Liver (tissue), 9 donors: ENCODE results near the gene ZNF793. TPM values are rescaled to one million over a fixed set of nuclear protein-coding genes. Genes with fewer than 3 reads are reported as not detected.

Experiments
- DNase-seq: peaks from one replicate; pipeline ENCODE4 v3.0.0-alpha.2; 2017; ENCODE audit warnings: low spot score
- H3K27ac ChIP-seq, 2 donors: one replicate each; pipeline ENCODE4 v1.7.0; 2013; ENCODE audit warnings: inconsistent platforms in 2 of 2, low read length in 2 of 2, control low read depth in 1 of 2, low read depth in 1 of 2, mild to moderate bottlenecking in 1 of 2
- H3K27me3 ChIP-seq, 4 donors: one replicate each; pipeline versions ENCODE4 v1.6.1 to v1.7.0; 2013; ENCODE audit warnings: low read length in 3 of 4, inconsistent platforms in 1 of 4, mild to moderate bottlenecking in 1 of 4, moderate library complexity in 1 of 4; ENCODE audit not compliant: control insufficient read depth in 4 of 4, insufficient read depth in 4 of 4
- H3K36me3 ChIP-seq, 4 donors: one replicate each; pipeline versions ENCODE4 v1.6.1 to v1.7.0; 2013; ENCODE audit warnings: low read length in 3 of 4, mild to moderate bottlenecking in 3 of 4, low read depth in 1 of 4, moderate library complexity in 1 of 4; ENCODE audit not compliant: control insufficient read depth in 4 of 4, insufficient read depth in 3 of 4
- H3K4me1 ChIP-seq, 4 donors: one replicate each; pipeline versions ENCODE4 v1.6.1 to v1.7.0; 2013; ENCODE audit warnings: low read length in 3 of 4, mild to moderate bottlenecking in 3 of 4, moderate library complexity in 1 of 4; ENCODE audit not compliant: control insufficient read depth in 4 of 4, insufficient read depth in 4 of 4
- H3K4me3 ChIP-seq, 3 donors: one replicate each; pipeline versions ENCODE4 v1.6.1 to v1.7.0; 2013; ENCODE audit warnings: low read length in 3 of 3, control low read depth in 1 of 3, low read depth in 1 of 3, mild to moderate bottlenecking in 1 of 3
- H3K9ac ChIP-seq, 2 donors: one replicate each; pipeline ENCODE4 v1.7.0; 2013; ENCODE audit warnings: low read length in 2 of 2, mild to moderate bottlenecking in 2 of 2, moderate library complexity in 2 of 2, control low read depth in 1 of 2, low read depth in 1 of 2
- H3K9me3 ChIP-seq, 4 donors: one replicate each; pipeline versions ENCODE4 v1.6.1 to v1.7.0; 2013; ENCODE audit warnings: low read length in 3 of 4; ENCODE audit not compliant: control insufficient read depth in 4 of 4
- ATF3 ChIP-seq: IDR thresholded peaks from 2 replicates; pipeline ENCODE4 v1.6.1; 2016; ENCODE audit warnings: antibody characterized with exemption
- CTCF ChIP-seq: fragments of 150-350 bp; IDR thresholded peaks from 2 replicates; pipeline ENCODE4 v1.5.1; 2017; ENCODE audit warnings: improper control_type of control experiment, low read depth, low read length; ENCODE audit not compliant: missing input control
- EGR1 ChIP-seq, 2 donors: IDR thresholded peaks; 2 replicates each; pipeline ENCODE4 v1.6.1; 2016 to 2018; ENCODE audit warnings: antibody characterized with exemption in 2 of 2, low read depth in 2 of 2
- FOXA1 ChIP-seq: IDR thresholded peaks from 2 replicates; pipeline ENCODE4 v1.6.1; 2016; ENCODE audit warnings: antibody characterized with exemption
- FOXA2 ChIP-seq: IDR thresholded peaks from 2 replicates; pipeline ENCODE4 v1.6.1; 2016; ENCODE audit warnings: antibody characterized with exemption
- GABPA ChIP-seq, 2 donors: IDR thresholded peaks in 1 of 2; conservative IDR thresholded peaks in 1 of 2; 2 replicates each; pipeline ENCODE4 v1.6.1; 2016; ENCODE audit warnings: antibody characterized with exemption in 2 of 2, mild to moderate bottlenecking in 1 of 2, moderate library complexity in 1 of 2
- HNF4A ChIP-seq, 2 donors: conservative IDR thresholded peaks; 2 replicates each; pipeline ENCODE4 v1.6.1; 2016; ENCODE audit warnings: antibody characterized with exemption in 2 of 2, mild to moderate bottlenecking in 2 of 2
- HNF4G ChIP-seq: IDR thresholded peaks from 2 replicates; pipeline ENCODE4 v1.6.1; 2016; ENCODE audit warnings: antibody characterized with exemption
- JUND ChIP-seq, 2 donors: IDR thresholded peaks; 2 replicates each; pipeline ENCODE4 v1.6.1; 2016; ENCODE audit warnings: antibody characterized with exemption in 2 of 2
- MAX ChIP-seq: IDR thresholded peaks from 2 replicates; pipeline ENCODE4 v1.6.1; 2016; ENCODE audit warnings: antibody characterized with exemption
- NR2F2 ChIP-seq: IDR thresholded peaks from 2 replicates; pipeline ENCODE4 v1.6.1; 2016; ENCODE audit warnings: antibody characterized with exemption
- RAD21 ChIP-seq, 2 donors: IDR thresholded peaks; 2 replicates each; pipeline ENCODE4 v1.6.1; 2016; ENCODE audit warnings: antibody characterized with exemption in 2 of 2, mild to moderate bottlenecking in 2 of 2
- RXRA ChIP-seq, 2 donors: IDR thresholded peaks; 2 replicates each; pipeline ENCODE4 v1.6.1; 2017 to 2018; ENCODE audit warnings: antibody characterized with exemption in 2 of 2, mild to moderate bottlenecking in 1 of 2
- SP1 ChIP-seq: IDR thresholded peaks from 2 replicates; pipeline ENCODE4 v1.6.1; 2018; ENCODE audit warnings: antibody characterized with exemption, mild to moderate bottlenecking
- TAF1 ChIP-seq: conservative IDR thresholded peaks from 2 replicates; pipeline ENCODE4 v1.6.1; 2016; ENCODE audit warnings: antibody characterized with exemption, mild to moderate bottlenecking
- YY1 ChIP-seq: IDR thresholded peaks from 2 replicates; pipeline ENCODE4 v1.6.1; 2016; ENCODE audit warnings: antibody characterized with exemption, mild to moderate bottlenecking
- ZBTB33 ChIP-seq: IDR thresholded peaks from 2 replicates; pipeline ENCODE4 v1.6.1; 2016; ENCODE audit warnings: antibody characterized with exemption
- WGBS: extraction: QIAGEN DNeasy Blood & Tissue Kit; methylation state at CpG from one replicate; pipeline ENCODE4 v1.1.7; 2013; 5-methylcytosine and 5-hydroxymethylcytosine counted together
- polyA plus RNA-seq, 2 donors: library from polyadenylated mRNA; stranded (reverse) in 1 of 2; unstranded in 1 of 2; fragments of 200-250 nt in 1 of 2; fragments of >200 nt in 1 of 2; fragmentation: Nextera tagmentation in 1 of 2; extraction: Ambion mirVana in 1 of 2; gene quantifications; one replicate each; pipeline versions ENCODE4 v1.2.1 to v1.2.3, GENCODE V29; 2013 to 2015
- total RNA-seq, 2 donors: library from RNA; depleted of rRNA; stranded (reverse); fragments of >200 nt; gene quantifications; one replicate each; pipeline ENCODE4 v1.2.3, GENCODE V29; 2014
- TF ChIP-seq, protein P1 (sequence below): IDR thresholded peaks from 2 replicates; pipeline ENCODE4 v1.6.1; 2016; ENCODE audit warnings: antibody characterized with exemption, mild to moderate bottlenecking
- donor health status: healthy.
- donor health status: healthy.
- donor health status: healthy.
- donor health status: healthy.
- donor health status: healthy.

ZNF793 gene
- total and polyA plus RNA-seq, 4 donors = 0.15 to 0.93 (median 0.51) TPM

DNA sequence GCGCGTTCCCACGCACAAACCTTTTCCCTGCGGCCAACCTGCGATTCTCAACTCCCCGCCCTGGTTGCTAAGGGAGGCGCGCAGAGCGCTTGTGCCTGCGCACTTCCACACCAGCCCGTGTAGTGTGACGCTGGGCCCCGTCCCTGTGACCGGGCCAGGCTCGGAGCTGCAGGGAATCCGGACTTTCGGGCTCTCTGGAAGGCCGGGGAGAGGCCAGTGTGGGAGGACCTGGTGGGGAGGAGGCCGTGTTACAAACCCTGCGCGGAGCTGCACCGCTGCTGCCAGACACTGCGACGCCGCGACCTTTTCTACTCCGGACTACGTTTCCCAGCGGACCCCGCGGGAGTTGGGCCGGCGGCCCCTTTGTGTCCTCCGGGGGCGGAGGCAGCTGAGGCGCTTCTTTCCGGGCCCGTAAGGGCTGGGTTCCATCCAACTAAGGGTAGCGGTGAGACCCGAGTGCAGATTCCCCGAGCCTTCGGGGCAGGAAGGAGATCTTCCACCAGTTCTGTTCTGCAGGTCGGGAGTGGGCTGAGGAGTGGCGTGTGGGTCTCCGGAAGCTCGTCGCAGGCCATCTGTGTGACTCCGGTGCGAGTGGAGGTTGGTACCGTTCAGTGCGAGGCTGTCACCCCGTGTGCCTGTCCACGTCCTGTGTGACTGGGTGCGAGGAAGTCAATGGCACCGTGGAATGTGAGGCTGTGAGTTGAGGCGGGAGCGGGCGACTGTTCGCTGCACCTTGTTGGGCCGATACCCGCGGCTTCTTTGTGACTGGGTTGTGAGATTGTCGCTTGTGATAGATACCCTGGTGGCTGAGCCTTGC lies 37.6 kb upstream of the ZNF793 start, which contains the start of gene ZNF570:
ZNF570 (plus strand) TSS at position 396 of the 817 bp plus-strand sequence. CDS start 999 bp downstream, outside the sequence.
- under 1% methylated on average over 63 of the region's 63 CpGs for WGBS
- Histone ChIP-seq H3K4me1 (peaks cover 0 to 25% (median 13%) of the 10 kb centered on the region in 4 donors), H3K27me3 (no peaks in the 10 kb centered on the region), H3K27ac (peak within 1 kb of the TSS; percentile 84 to 91), H3K9me3 (peaks cover 3 to 27% (median 17%) of the 10 kb centered on the region in 4 donors), H3K9ac (peak within 1 kb of the TSS; percentile 10 to 44), H3K4me3 (peak within 1 kb of the TSS; percentile 64 to 85 (median 76)), H3K36me3 (peaks cover 2 to 20% (median 12%) of the 10 kb centered on the region in 4 donors)
- TF ChIP-seq EGR1 (IDR thresholded peaks at IDR 0.05; ENCODE audit: low read depth in 2 of 2) (peak; percentile 79 to 88), JUND (IDR thresholded peaks at IDR 0.05) (no peak), HNF4G (no peak), RAD21 (IDR thresholded peaks at IDR 0.05) (peak in 1 of 2 donors; percentile 12), HNF4A (conservative IDR thresholded peaks at IDR 0.05) (no peak), YY1 (peak; percentile 73), CTCF (no peak), GABPA (IDR thresholded peaks at IDR 0.05 in 1 of 2, conservative IDR thresholded peaks at IDR 0.05 in 1 of 2) (peak; percentile 50 to 90), MAX (peak; percentile 63), ATF3 (no peak), FOXA1 (no peak), FOXA2 (no peak), NR2F2 (peak; percentile 48), SP1 (peak; percentile 39), ZBTB33 (peak; percentile 90), RXRA (IDR thresholded peaks at IDR 0.05) (peak; percentile 34 to 38), TAF1 (peak; percentile 46)
- TF ChIP-seq, protein P1, sequence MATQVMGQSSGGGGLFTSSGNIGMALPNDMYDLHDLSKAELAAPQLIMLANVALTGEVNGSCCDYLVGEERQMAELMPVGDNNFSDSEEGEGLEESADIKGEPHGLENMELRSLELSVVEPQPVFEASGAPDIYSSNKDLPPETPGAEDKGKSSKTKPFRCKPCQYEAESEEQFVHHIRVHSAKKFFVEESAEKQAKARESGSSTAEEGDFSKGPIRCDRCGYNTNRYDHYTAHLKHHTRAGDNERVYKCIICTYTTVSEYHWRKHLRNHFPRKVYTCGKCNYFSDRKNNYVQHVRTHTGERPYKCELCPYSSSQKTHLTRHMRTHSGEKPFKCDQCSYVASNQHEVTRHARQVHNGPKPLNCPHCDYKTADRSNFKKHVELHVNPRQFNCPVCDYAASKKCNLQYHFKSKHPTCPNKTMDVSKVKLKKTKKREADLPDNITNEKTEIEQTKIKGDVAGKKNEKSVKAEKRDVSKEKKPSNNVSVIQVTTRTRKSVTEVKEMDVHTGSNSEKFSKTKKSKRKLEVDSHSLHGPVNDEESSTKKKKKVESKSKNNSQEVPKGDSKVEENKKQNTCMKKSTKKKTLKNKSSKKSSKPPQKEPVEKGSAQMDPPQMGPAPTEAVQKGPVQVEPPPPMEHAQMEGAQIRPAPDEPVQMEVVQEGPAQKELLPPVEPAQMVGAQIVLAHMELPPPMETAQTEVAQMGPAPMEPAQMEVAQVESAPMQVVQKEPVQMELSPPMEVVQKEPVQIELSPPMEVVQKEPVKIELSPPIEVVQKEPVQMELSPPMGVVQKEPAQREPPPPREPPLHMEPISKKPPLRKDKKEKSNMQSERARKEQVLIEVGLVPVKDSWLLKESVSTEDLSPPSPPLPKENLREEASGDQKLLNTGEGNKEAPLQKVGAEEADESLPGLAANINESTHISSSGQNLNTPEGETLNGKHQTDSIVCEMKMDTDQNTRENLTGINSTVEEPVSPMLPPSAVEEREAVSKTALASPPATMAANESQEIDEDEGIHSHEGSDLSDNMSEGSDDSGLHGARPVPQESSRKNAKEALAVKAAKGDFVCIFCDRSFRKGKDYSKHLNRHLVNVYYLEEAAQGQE = peak; percentile 43
- DNase-seq = peak; percentile 84
